GM18858 (cell line): ENCODE data around the gene CPB1.

Experiments used
- ATAC-seq: cut with Tn5 transposase; IDR thresholded peaks from one replicate; pipeline ENCODE4 v1.9.1; 2021; ENCODE audit not compliant: unreplicated experiment

The CPB1 gene

GRCh38 chr3:148829926-148830325, 2.3 kb downstream of the CPB1 start:
- no peak for ATAC-seq

GRCh38 chr3:148833223-148833622, 5.6 kb downstream of the CPB1 start:
- no peak for ATAC-seq

DNA sequence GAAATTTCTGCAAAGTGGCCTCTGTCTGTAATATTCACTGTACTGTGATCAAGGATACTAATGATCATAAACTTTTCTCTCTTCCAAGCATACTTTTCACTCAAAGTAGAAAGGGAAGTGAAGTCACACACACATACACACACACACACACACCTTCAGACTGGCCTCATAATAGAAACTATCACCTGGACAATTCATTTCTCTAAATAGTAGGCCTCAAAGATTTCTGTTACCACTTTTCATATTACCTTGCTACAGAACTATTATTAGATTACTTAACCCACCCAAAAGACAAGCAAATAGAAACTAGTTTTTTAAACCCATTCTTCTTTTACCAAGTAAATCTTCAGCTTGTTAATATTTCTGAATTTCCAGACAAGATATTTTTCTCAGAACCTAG, 12.2 kb downstream of the CPB1 start:
- peak; percentile 66 for ATAC-seq

GRCh38 chr3:148840451-148840850, 12.8 kb downstream of the CPB1 start:
- no peak for ATAC-seq

GRCh38 chr3:148845756-148846395, 18.3 kb downstream of the CPB1 start:
- no peak for ATAC-seq

DNA sequence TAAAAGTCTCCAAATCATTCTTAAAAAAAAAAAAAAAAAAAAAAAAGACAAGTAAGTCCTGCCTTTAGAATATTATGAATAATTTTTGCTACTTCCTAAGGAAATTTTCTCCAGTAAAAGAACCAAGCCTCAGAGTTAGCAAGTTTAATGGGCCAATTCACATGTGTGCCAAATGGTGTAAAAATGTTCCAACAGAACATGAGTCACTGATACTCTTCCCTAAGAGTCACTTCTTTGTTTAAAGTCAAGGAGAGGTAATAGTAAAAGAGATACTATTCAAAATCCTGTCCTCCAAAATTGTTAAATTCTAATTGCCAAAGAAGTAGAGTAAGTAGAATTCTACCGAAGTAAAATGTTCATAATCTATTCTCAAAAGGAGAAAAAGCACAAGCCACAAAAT, 19.7 kb downstream of the CPB1 start:
- no peak for ATAC-seq

DNA sequence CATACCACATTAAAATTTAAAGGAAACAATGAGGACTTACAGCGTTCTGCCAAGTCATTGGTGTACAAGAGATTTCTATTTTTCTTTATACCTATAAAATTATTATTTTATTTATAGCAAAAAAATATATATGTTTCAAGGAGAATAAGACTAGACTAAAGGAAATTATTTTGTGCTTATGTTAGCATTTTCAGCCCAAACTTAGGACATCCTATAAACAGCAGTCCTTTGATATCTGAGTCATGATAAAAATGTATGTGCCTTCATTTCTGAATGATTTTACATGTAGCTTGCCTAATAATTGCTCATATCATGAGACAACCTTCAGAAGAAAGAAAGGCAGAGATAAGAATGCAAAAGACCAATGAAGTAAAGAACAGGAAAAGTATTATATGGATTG, 20.8 kb downstream of the CPB1 start:
- no peak for ATAC-seq

GRCh38 chr3:148852271-148852992, 24.8 kb downstream of the CPB1 start:
- no peak for ATAC-seq

GRCh38 chr3:148853076-148853475, 25.5 kb downstream of the CPB1 start:
- ATAC-seq: no peak

GRCh38 chr3:148854061-148854460, 26.4 kb downstream of the CPB1 start:
- no peak for ATAC-seq

DNA sequence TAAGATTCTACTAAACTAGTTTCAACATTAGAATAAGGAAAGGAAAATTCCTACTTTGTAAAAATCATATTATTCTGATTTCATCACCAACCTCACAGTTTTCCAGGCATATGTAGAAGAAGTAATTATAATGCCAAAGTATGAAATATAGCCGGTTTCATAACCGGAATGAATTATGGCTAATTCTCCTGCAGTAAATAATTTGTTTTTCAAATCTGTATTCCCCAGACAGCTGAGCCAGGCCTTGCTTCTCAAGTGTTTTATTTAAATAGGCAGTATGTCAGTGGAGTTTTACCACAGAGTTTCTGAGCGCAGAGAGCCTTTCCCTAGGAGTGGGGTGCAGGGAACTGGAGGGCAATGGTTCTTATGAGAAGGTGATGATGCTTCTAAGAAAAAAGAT, 28.8 kb downstream of the CPB1 start:
- ATAC-seq: no peak

GRCh38 chr3:148857316-148857715, 29.7 kb downstream of the CPB1 start:
- no peak for ATAC-seq

GRCh38 chr3:148861277-148861869, 33.8 kb downstream of the CPB1 start:
- peak; percentile 90 for ATAC-seq

DNA sequence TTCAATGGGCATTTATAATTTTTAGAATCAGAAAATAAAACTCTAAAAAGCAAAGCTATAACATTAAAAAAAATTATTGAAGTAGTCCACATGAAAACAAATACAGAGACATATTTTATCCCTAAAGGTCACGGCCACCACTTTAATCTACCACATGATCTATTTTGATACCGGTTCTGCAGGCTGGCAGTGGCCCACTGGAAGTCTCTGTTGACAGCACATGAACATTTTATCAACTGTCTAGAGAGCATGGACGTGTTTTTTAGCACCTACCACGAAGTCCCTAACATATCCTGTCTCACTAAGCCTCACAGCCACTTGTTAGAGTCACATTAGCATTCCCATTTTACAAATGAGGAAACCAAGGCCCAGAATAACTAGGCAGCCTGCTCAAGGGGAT, 35.7 kb downstream of the CPB1 start:
- no peak for ATAC-seq

GRCh38 chr3:148863814-148864213, 36.2 kb downstream of the CPB1 start:
- no peak for ATAC-seq

- ATAC-seq: no peak
These were observed 37.4 kb downstream of the CPB1 start, which contains the start of gene CPA3 for GRCh38 chr3:148865049-148865448. TSS of gene CPA3 (plus strand) at chr3:148865296. CDS start at chr3:148865308, 12 bp downstream.

DNA sequence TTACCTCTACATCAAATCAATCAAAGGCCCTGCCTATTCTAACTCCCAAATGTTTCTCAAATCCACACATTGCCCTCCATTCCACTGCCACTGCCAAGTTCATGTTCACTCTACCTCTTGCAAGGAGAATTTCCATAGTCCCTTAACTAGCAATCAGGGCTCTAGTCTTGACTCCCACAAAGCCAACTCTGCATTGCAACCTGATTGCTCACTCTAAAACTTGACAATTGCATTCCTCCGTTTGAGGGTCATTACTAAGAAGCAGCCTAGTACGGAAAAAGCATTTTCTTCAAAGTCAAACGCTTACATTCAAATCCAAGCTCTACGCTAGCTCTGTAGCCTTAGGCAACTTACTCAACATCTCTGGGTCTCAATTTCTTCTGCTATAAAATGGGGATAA, 38.6 kb downstream of the CPB1 start:
- no peak for ATAC-seq

DNA sequence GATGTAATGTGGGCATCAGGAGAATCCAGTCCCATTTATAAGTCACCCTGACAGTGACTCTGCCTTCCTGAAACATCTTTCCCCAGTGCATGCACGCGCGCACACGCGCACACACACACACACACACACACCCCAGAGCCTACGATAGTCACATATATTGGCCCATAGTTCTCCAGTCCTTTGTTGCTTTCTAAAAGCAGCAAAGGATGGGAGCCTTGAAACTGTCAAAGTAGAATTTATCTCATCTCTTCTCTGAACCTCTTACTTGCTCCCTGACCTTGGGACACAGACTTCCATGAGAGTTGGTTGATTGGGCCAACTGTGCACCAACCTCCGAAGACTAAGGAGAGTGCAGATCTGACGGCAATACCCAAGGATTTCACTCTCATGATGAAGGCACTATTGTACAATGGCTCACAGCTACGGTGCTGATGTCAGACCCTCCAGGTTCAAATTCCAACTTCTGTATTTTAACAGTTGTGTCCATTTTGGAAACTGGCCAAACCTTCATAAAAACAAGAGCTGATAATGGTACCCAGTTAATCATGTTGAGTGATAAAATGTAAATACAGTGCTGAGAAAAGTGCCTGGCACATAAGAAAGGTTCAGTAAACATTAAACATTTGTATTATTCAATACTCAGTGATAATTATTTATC, 45.8 kb downstream of the CPB1 start:
- no peak for ATAC-seq

GRCh38 chr3:148873977-148874376, 46.4 kb downstream of the CPB1 start:
- ATAC-seq: no peak

- no peak for ATAC-seq
These were observed 50.5 kb downstream of the CPB1 start for GRCh38 chr3:148878095-148878494.

DNA sequence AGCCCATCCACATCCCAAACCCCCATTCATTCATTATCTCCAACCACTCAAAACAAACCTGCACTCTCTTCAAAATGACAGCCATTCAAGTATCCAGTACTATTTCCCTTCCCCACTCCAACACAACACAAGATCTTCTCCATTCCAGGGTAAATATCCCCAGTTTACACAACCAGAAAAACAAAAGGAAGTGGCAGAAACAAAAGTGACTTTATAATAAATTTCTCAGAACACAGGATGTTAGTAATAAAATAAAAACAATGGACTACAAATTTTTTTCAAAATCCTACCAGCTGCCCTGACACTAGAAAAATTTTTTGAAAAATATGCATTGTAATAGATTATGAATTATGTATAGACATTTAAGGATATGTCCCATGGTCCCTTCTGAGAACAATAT, 51.6 kb downstream of the CPB1 start:
- ATAC-seq: no peak

DNA sequence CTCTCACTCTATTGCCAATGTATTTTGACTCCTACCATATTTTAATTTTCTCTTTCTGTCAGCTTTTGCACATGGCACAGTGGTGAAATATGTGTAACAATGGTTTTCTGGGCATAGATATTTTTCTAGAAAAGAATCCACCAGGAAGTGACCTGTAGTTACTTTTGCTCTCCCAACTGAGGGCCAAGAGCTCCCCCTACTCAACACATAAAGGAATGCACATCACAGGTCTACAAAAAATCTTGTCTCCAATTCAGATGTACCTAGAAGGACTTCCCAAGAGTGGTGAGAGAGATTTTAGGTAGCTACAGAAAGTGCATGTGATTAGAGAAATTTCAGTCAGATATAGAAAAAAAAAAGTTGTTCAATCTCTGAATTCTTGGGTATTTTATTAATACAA, 53.1 kb downstream of the CPB1 start:
- ATAC-seq: no peak
